MCF 10A (cell line): ENCODE data around the gene PAX3. TPM values are rescaled to one million over a fixed set of nuclear protein-coding genes. Genes with fewer than 3 reads are reported as not detected.

Experiments
- BruUV-seq: library from RNA; stranded (reverse); fragments of 400-500 nt; replicated peaks from 2 replicates; lab custom pipeline; 2021; lab: Mats Ljungman, UMichigan
- CTCF ChIA-PET: fragments of 300-600 bp; sonication (Branson Sonifier 250); formaldehyde crosslinking; extraction: SDS; loops from one replicate; lab custom pipeline; 2021; ENCODE audit warnings: antibody characterized with exemption, inconsistent platforms; lab: Yijun Ruan, JAX
- POLR2A ChIA-PET: fragments of 300-600, 350-650 bp; sonication (Branson Sonifier 250); formaldehyde crosslinking; extraction: SDS; loops from one replicate; lab custom pipeline; 2020; ENCODE audit warnings: antibody characterized with exemption, inconsistent platforms; lab: Yijun Ruan, JAX
- DNase-seq: peaks from one replicate; pipeline ENCODE4 v3.0.0-alpha.2; 2018; ENCODE audit not compliant: unreplicated experiment
- H3K27ac Mint-ChIP-seq: one replicate; pipeline ENCODE4 v1.8.0; 2022; ENCODE audit warnings: mild to moderate bottlenecking, low read depth, mixed read lengths; ENCODE audit not compliant: unreplicated experiment
- H3K27me3 Mint-ChIP-seq: one replicate; pipeline ENCODE4 v1.8.0; 2022; ENCODE audit warnings: mixed read lengths; ENCODE audit not compliant: insufficient read depth, unreplicated experiment
- H3K36me3 Mint-ChIP-seq: one replicate; pipeline ENCODE4 v1.8.0; 2022; ENCODE audit warnings: mild to moderate bottlenecking, moderate library complexity, mixed read lengths; ENCODE audit not compliant: insufficient read depth, unreplicated experiment
- H3K4me1 Mint-ChIP-seq: one replicate; pipeline ENCODE4 v1.8.0; 2022; ENCODE audit warnings: mixed read lengths; ENCODE audit not compliant: insufficient read depth, unreplicated experiment
- H3K4me3 Mint-ChIP-seq: one replicate; pipeline ENCODE4 v1.8.0; 2022; ENCODE audit warnings: mild to moderate bottlenecking, moderate library complexity, mixed read lengths; ENCODE audit not compliant: unreplicated experiment
- H3K9me3 Mint-ChIP-seq: one replicate; pipeline ENCODE4 v1.8.0; 2022; ENCODE audit warnings: mixed read lengths; ENCODE audit not compliant: unreplicated experiment
- intact Hi-C: fragments of 100-400 bp; cut with micrococcal nuclease; formaldehyde crosslinking; loops from 2 replicates; pipeline ENCODE4 v1.14.1; 2022
- total RNA-seq: library from RNA; stranded (reverse); gene quantifications from 2 replicates; pipeline ENCODE4 v1.2.3, GENCODE V29; 2022
- TF ChIP-seq, protein P1 (sequence below): fragments of 200-600 bp; IDR thresholded peaks from one replicate; pipeline ENCODE4 v1.8.0; 2022; ENCODE audit warnings: antibody characterized with exemption, mild to moderate bottlenecking; ENCODE audit not compliant: unreplicated experiment

The PAX3 gene
- total RNA-seq, 1 experiment from 2014 or later: not detected

GRCh38 chr2:222319586-222320435 is 21.0 kb upstream of the PAX3 start:
- Mint-ChIP-seq H3K27ac (no peak overlapping the region), H3K27me3 (peaks cover 2% of the 10 kb centered on the region), H3K4me1 (no peaks in the 10 kb centered on the region), H3K9me3 (no peaks in the 10 kb centered on the region), H3K36me3 (no peaks in the 10 kb centered on the region), H3K4me3 (peak overlapping the region; percentile 89)
- DNase-seq: peak; percentile 20
- CTCF ChIA-PET: interaction anchor here (0.6 to 3.2 kb wide), 9 partner anchors 8 to 1324 kb away, joined by 3 to 33 read pairs (median 4); no protein-coding TSS in a partner anchor
- intact Hi-C loops: no loop called here
- no TSS peak for BruUV-seq
- TF ChIP-seq, protein P1, sequence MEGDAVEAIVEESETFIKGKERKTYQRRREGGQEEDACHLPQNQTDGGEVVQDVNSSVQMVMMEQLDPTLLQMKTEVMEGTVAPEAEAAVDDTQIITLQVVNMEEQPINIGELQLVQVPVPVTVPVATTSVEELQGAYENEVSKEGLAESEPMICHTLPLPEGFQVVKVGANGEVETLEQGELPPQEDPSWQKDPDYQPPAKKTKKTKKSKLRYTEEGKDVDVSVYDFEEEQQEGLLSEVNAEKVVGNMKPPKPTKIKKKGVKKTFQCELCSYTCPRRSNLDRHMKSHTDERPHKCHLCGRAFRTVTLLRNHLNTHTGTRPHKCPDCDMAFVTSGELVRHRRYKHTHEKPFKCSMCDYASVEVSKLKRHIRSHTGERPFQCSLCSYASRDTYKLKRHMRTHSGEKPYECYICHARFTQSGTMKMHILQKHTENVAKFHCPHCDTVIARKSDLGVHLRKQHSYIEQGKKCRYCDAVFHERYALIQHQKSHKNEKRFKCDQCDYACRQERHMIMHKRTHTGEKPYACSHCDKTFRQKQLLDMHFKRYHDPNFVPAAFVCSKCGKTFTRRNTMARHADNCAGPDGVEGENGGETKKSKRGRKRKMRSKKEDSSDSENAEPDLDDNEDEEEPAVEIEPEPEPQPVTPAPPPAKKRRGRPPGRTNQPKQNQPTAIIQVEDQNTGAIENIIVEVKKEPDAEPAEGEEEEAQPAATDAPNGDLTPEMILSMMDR: no peak
- POLR2A ChIA-PET: interaction anchor here (1.1 to 3.3 kb wide), 4 partner anchors 10 to 242 kb away, joined by 3 to 57 read pairs (median 10); no protein-coding TSS in a partner anchor

DNA sequence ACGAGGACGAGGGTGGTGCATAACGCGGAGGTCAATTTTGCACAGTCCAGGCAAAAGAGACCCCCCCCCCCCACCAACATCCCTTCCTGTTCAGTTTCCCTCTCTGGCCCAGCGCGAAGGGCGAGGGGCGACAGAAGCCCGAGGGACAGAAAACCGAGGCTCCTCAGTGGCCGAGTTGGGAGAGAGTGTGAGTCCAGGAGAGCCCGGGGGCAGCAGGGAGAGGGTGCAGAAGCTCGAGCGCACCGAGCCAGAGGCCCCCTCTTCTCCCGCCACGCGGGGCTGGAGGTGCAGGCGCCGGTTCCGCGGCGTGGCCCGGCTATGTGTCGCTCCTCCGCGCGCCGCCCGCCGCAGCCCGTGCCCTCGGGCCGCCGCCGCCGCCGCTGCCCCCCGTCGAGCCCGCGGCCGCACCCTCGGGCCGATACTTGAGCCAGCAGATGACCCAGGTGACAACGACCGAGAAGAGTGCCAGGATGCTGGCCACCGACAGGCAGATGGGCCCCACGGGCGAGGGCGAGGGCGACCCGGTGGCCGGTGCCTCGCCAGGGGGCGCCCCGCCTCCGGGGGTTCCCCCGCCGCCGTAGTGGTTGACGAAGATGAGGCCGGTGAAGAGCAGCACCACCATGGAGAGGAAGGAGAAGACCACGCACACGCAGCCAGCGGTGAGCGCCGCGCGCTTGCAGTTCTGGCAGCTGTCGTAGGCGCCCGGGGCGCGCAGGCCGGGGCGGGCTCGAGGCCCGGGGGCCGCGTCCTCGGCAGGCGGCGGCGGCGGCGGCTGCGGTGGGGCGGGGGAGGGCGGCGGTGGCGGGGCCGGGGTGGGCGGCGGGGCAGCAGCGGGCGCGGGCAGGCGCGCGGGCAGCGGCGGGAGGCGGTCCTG is 20.2 kb upstream of the PAX3 start:
- peaks cover 11% of the 10 kb centered on the region for H3K27me3 Mint-ChIP-seq
- H3K27ac Mint-ChIP-seq: peak overlapping the region; percentile 89
- POLR2A ChIA-PET: interaction anchor here (0.6 to 3.3 kb wide), 30 partner anchors 34 to 296 kb away, joined by 3 to 57 read pairs (median 5); partner anchors contain the start of gene SGPP2
- CTCF ChIA-PET: interaction anchor here (0.6 to 3.2 kb wide), 44 partner anchors 9 to 390 kb away, joined by 3 to 33 read pairs (median 4); no protein-coding TSS in a partner anchor
- peak; percentile 42 for DNase-seq
- H3K4me1 Mint-ChIP-seq: no peaks in the 10 kb centered on the region
- no peaks in the 10 kb centered on the region for H3K36me3 Mint-ChIP-seq
- peak overlapping the region; percentile 89 for H3K4me3 Mint-ChIP-seq
- intact Hi-C loops: loop anchor here (1.0 kb wide), 7 partner anchors 104 to 294 kb away; no protein-coding TSS in a partner anchor
- H3K9me3 Mint-ChIP-seq: no peaks in the 10 kb centered on the region
- no TSS peak for BruUV-seq
- TF ChIP-seq, protein P1: peak; percentile 38

- peak; percentile 84 for DNase-seq
- peak overlapping the region; percentile 89 for H3K4me3 Mint-ChIP-seq
- H3K27ac Mint-ChIP-seq: peak overlapping the region; percentile 89
- ChIA-PET POLR2A (interaction anchor here (0.5 to 3.3 kb wide), 45 partner anchors 19 to 338 kb away, joined by 3 to 57 read pairs (median 4); partner anchors contain the start of genes FARSB and SGPP2), CTCF (interaction anchor here (0.5 to 3.2 kb wide), 47 partner anchors 36 to 779 kb away, joined by 3 to 33 read pairs (median 4); no protein-coding TSS in a partner anchor)
- BruUV-seq: TSS peak; percentile 40
- no peaks in the 10 kb centered on the region for H3K36me3 Mint-ChIP-seq
- intact Hi-C loops: loop anchor here (1.0 kb wide), 7 partner anchors 105 to 295 kb away; no protein-coding TSS in a partner anchor
- no peaks in the 10 kb centered on the region for H3K9me3 Mint-ChIP-seq
- H3K27me3 Mint-ChIP-seq: peaks cover 19% of the 10 kb centered on the region
- H3K4me1 Mint-ChIP-seq: no peaks in the 10 kb centered on the region
- TF ChIP-seq, protein P1: peak; percentile 63
Measured at GRCh38 chr2:222318026-222318711, 19.4 kb upstream of the PAX3 start.
